GM18508 (cell line): ENCODE data around the gene GRIA2.
A peak's percentile ranks its signal among the peaks of the same experiment; 100 is the strongest.
"Not testable (repeated sequence)": the region's sequence is repeated elsewhere in the genome, so short reads cannot be mapped to it uniquely, and the experiment has no call there.

Experiments used
- ATAC-seq: cut with Tn5 transposase; IDR thresholded peaks from one replicate; pipeline ENCODE4 v1.9.1; 2021; ENCODE audit warnings: moderate number of reproducible peaks; ENCODE audit not compliant: insufficient read depth, unreplicated experiment

GRIA2 gene

GRCh38 chr4:157220371-157220881, at the start of gene GRIA2:
Gene GRIA2 (plus strand): TSS chr4:157220728. CDS start chr4:157221043, 315 bp downstream.
- ATAC-seq, result no peak

GRCh38 chr4:157172011-157172410, 48.5 kb upstream of the GRIA2 start:
- no peak for ATAC-seq

- ATAC-seq, result not testable (repeated sequence)
These were observed 40.3 kb upstream of the GRIA2 start for GRCh38 chr4:157180268-157180667.

GRCh38 chr4:157184300-157184699, 36.2 kb upstream of the GRIA2 start:
- no peak for ATAC-seq

GRCh38 chr4:157185363-157185762, 35.2 kb upstream of the GRIA2 start:
- no peak for ATAC-seq

GRCh38 chr4:157195374-157195773, 25.2 kb upstream of the GRIA2 start:
- no peak for ATAC-seq

GRCh38 chr4:157196046-157196445, 24.5 kb upstream of the GRIA2 start:
- ATAC-seq, result no peak

GRCh38 chr4:157204634-157205244, 15.8 kb upstream of the GRIA2 start:
- peak; percentile 69 for ATAC-seq

- ATAC-seq, result no peak
These were observed 2.8 kb upstream of the GRIA2 start for GRCh38 chr4:157217708-157218107.

GRCh38 chr4:157219711-157220370, 687 bp upstream of the GRIA2 start:
- ATAC-seq, result no peak

- no peak for ATAC-seq
These were observed 932 bp downstream of the GRIA2 start for GRCh38 chr4:157221426-157221894.

- ATAC-seq, result no peak
These were observed 1.6 kb downstream of the GRIA2 start for GRCh38 chr4:157221895-157222770.

- no peak for ATAC-seq
These were observed 2.2 kb downstream of the GRIA2 start for GRCh38 chr4:157222771-157223160.

- ATAC-seq, result no peak
These were observed 2.9 kb downstream of the GRIA2 start for GRCh38 chr4:157223456-157223855.

GRCh38 chr4:157225096-157225495, 4.6 kb downstream of the GRIA2 start:
- ATAC-seq, result no peak

GRCh38 chr4:157226035-157226434, 5.5 kb downstream of the GRIA2 start:
- no peak for ATAC-seq

GRCh38 chr4:157226601-157227000, 6.1 kb downstream of the GRIA2 start:
- no peak for ATAC-seq

- ATAC-seq, result no peak
These were observed 11.0 kb downstream of the GRIA2 start for GRCh38 chr4:157231525-157231924.

GRCh38 chr4:157242871-157243270, 22.3 kb downstream of the GRIA2 start:
- no peak for ATAC-seq

- no peak for ATAC-seq
These were observed 23.8 kb downstream of the GRIA2 start for GRCh38 chr4:157244348-157244747.

GRCh38 chr4:157245351-157245750, 24.8 kb downstream of the GRIA2 start:
- ATAC-seq, result no peak
